Measurements from ENCODE around the gene DMGDH.

Gene DMGDH

DNA sequence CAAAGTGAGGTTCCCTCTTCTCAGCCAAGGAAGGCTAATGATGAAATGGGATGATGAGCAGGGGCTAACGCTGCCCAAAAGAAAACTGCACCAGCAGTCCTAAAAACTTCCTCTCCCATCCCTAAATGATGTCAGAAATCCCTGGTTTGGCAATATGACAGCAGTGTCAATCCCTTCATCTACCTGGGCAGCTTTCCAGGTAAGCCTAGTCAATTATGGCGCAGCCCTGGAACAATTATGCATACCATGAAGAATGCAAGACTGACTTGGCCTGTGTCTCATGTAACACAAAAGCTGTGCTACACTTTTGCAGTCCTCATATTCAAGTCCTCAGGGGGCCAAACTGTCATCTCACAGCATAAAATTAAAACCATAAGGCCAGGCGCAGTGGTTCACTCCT lies 7.0 kb downstream of the DMGDH start:
- TF ChIP-seq CTCF (IDR thresholded peaks at IDR 0.05; ENCODE audit: low read depth, low read length) = no peak
- no peak overlapping the region for H3K4me3 ChIP-seq (ENCODE audit: low read depth, low read length)

DNA sequence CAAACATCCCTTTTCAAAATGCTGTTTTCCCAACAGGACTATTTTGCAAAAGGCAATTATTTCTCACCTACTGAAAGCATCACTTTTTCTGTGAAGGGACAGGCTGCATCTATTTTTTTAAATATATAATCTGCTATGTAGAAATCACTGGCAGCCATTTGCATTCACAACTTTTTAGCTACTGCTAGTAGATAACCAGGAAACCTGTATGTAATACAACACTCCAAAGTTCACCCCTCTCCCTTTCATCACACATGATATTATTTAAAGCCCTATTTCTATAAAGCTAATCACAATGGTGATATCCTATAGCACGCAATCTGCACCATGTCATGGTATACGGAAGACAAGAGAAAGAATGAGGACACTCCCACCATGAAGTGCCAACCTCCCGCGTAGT lies 9.8 kb downstream of the DMGDH start:
- H3K4me3 ChIP-seq (ENCODE audit: low read depth, low read length) = no peak overlapping the region
- TF ChIP-seq CTCF (IDR thresholded peaks at IDR 0.05; ENCODE audit: low read depth, low read length) = no peak

DNA sequence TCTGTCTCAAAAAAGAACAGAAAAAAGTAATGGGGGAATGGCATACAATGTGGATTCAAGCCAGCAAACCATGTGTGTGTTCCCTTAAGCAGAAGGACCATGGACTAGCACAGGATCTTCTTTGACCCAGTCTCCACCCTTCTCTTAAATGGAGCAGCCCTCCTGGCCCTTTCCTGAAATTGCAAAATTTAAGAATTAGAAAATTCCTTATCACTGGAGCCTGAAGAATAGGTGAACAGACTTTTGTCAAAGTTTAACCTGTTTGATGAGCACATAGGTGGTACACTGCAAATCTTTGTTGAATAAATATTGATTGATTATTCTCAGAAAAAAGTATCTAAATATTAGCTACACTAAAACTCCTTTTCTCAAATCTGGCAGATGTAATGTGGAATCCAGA lies 12.6 kb downstream of the DMGDH start:
- no peak overlapping the region for H3K4me3 ChIP-seq (ENCODE audit: low read depth, low read length)
- TF ChIP-seq CTCF (IDR thresholded peaks at IDR 0.05; ENCODE audit: low read depth, low read length) = no peak

DNA sequence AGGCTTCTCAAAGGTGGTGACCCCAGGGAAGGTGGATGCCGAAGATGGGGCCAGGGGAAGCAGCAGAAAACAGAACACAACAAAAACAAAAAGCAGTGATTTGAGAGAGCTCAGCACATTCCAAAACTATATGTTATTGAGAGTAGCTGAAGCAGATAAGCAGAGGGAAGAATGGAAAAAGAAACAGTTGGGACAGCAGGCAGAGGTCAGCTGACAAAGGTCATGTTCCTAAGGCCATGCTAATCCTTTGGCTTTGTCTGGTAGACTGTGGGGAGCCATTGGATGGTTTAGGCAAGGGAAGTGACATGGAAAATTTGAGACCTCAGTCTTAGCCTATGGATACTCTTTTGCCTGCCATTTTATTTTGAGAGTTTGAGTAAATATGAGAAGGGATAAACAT lies 14.5 kb downstream of the DMGDH start:
- no peak for TF ChIP-seq CTCF (IDR thresholded peaks at IDR 0.05; ENCODE audit: low read depth, low read length)
- H3K4me3 ChIP-seq (ENCODE audit: low read depth, low read length) = no peak overlapping the region

DNA sequence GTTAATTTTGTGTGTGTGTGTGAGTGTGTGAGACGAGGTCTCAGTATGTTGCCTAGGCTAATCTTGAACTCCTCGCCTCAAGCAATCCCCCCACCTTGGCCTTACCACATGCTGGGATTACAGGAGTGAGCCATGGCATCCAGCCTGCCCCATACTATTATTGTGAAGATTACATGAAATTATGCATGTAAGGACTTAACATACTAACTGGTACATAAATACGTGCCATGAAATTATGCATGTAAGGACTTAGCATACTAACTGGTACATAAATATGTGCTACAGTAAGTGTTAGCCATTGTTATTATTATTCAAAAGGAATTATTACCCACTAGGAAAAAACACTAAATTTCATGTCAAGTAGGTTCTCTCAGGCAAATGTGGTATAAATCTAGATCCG lies 16.2 kb downstream of the DMGDH start:
- no peak for TF ChIP-seq CTCF (IDR thresholded peaks at IDR 0.05; ENCODE audit: low read depth, low read length)

DNA sequence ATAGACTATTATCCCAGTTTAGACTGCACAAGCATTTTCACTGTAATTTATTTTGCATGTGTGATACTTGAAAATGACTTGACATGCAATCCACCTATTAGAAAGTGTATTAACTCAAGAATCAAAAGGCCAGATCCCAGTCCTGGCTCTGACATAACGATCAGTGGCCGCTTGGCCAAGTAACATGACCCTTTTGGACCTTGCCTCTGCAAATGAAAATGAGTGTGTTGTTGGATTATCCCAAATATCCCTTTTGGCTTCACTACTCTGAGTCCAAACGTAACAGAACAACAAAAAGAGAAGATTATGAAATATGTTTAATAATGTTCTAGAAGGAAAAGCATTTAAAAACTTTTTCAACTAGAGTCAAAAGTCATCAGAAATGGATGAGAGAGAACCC lies 19.0 kb downstream of the DMGDH start:
- no peak for TF ChIP-seq CTCF (IDR thresholded peaks at IDR 0.05; ENCODE audit: low read depth, low read length)
- H3K4me3 ChIP-seq (ENCODE audit: low read depth, low read length) = no peak overlapping the region

More for the DNA sequence above, 16.2 kb downstream of the DMGDH start:
- H3K4me3 ChIP-seq (ENCODE audit: low read depth, low read length) = no peak overlapping the region

DNA sequence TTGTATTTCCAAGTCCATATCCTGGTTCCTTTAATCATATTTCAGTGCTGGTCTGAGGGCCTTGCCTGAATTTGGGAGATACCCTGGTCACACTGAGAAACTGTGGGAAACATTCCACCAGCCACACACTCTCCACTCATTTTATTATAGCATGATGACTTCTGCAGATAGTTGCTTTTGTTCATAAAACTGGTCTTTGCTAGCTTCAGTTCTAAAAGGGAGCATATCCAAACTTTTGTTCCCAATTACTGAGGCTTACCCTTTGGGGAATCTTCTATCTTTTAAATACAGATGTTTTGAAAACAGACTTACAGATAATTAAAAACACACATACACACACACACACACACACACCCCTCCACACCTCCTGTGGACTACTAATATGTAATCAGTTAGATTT lies 21.0 kb downstream of the DMGDH start:
- no peak overlapping the region for H3K4me3 ChIP-seq (ENCODE audit: low read depth, low read length)
- no peak for TF ChIP-seq CTCF (IDR thresholded peaks at IDR 0.05; ENCODE audit: low read depth, low read length)
